ENCODE measurements around the gene ZNF25. TPM values are rescaled to one million over a fixed set of nuclear protein-coding genes. Genes with fewer than 3 reads are reported as not detected.
A peak's percentile ranks its signal among the peaks of the same experiment; 100 is the strongest.

Gene ZNF25
- total and polyA plus RNA-seq, 9 of the 15 experiments (the other 6 are each of a cell fraction or from before 2014, with no cell fraction given) = 0.62 to 2.3 (median 1.6) TPM

DNA sequence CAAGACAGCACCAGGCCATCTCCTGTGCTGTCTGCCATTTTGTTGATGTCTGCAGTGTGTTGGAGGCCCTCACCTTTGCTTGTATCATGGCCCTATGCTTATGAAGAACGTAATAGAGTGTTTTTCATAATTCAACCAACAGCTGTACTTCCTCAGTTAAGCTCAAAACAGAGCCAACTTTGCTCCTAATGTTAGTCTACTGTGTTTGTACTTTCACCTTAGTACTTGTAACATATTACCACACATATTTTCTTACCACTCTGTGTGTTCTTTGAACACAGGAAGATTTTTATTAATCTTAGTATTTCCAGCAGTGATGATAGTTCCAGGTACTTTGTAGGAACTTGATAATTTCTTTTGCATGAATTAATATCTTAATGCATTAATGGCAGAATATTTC is 39.9 kb upstream of the ZNF25 start:
- no peaks in the 10 kb centered on the region for H3K4me1 ChIP-seq (replicated peaks in 1 of 2; ENCODE audit: control insufficient read depth in 2 of 2, insufficient read depth in 2 of 2, low read length in 2 of 2)
- peaks cover 14% of the 10 kb centered on the region for H3K79me2 ChIP-seq (ENCODE audit: control insufficient read depth, insufficient read depth, low read length)
- intact Hi-C loops (cut with micrococcal nuclease) (no loop called here), in situ Hi-C loops (cut with MboI) (no loop called here)
- TF ChIP-seq SRSF3 (IDR thresholded peaks at IDR 0.05; ENCODE audit: insufficient read depth, low read length) = no peak
- TF ChIP-seq ARID1B (IDR thresholded peaks at IDR 0.05) = no peak
- no peak overlapping the region for H3K27ac ChIP-seq (ENCODE audit: extremely low read depth, low read depth, low read length)
- DNase-seq (ENCODE audit: extremely low read depth in 1 of 4, low spot score in 3 of 4) (no peak), FAIRE-seq (no peak), ATAC-seq (no peak)
- ChIA-PET CTCF (ENCODE audit: low intra/inter-chr PET ratio) (no interaction called here), POLR2A (no interaction called here)
- no peak overlapping the region for H2AFZ ChIP-seq (ENCODE audit: low read depth, low read length)
- no TSS peak for BruUV-seq (replicated peaks)
- H3K4me3 ChIP-seq = no peak overlapping the region
- no peaks in the 10 kb centered on the region for H3K9me1 ChIP-seq (ENCODE audit: control insufficient read depth, insufficient read depth, low read length)
- peaks cover 59% of the 10 kb centered on the region for H3K36me3 ChIP-seq (ENCODE audit: control insufficient read depth, insufficient read depth, low read length)
- no peaks in the 10 kb centered on the region for H3K9me3 ChIP-seq (replicated peaks; ENCODE audit: control insufficient read depth, insufficient read depth, low read depth, low read length)
- no peaks in the 10 kb centered on the region for H4K20me1 ChIP-seq (replicated peaks; ENCODE audit: control insufficient read depth, insufficient read depth, low read length)
- no peak overlapping the region for H3K9ac ChIP-seq (ENCODE audit: insufficient read depth in 1 of 2, low read depth in 2 of 2, low read length in 2 of 2)
- H3K4me2 ChIP-seq (ENCODE audit: insufficient read depth, low read length) = no peak overlapping the region
- 90% methylated on average over 1 of the region's 1 CpG for WGBS (ENCODE audit: insufficient coverage, low coverage, missing lambda C conversion rate)
- no peaks in the 10 kb centered on the region for H3K27me3 ChIP-seq (ENCODE audit: control insufficient read depth in 2 of 2, insufficient read depth in 2 of 2, low read length in 2 of 2)

GRCh38 chr10:38010119-38010903 is 33.9 kb upstream of the ZNF25 start, which contains the start of gene ZNF33A:
Gene ZNF33A (plus strand): TSS chr10:38010675. CDS start chr10:38012342, 1,667 bp downstream.
- intact Hi-C loops (cut with micrococcal nuclease) = loop anchor here (2.0 kb wide), 1 partner anchor 84 kb away; the partner anchor contains the start of gene ZNF37A
- Histone ChIP-seq H3K4me2 (ENCODE audit: insufficient read depth, low read length) (peak within 1 kb of the TSS; percentile 91), H3K9me3 (replicated peaks; ENCODE audit: control insufficient read depth, insufficient read depth, low read depth, low read length) (no peaks in the 10 kb centered on the region; the same call in 1 of the 2 replicates), H3K36me3 (ENCODE audit: control insufficient read depth, insufficient read depth, low read length) (peaks cover 11% of the 10 kb centered on the region; the same call in 1 of the 3 replicates), H3K79me2 (ENCODE audit: control insufficient read depth, insufficient read depth, low read length) (peaks cover 18% of the 10 kb centered on the region), H3K4me1 (replicated peaks in 1 of 2; ENCODE audit: control insufficient read depth in 2 of 2, insufficient read depth in 2 of 2, low read length in 2 of 2) (peaks cover 4 to 5% of the 10 kb centered on the region in 2 experiments; a peak in 2 of 5 replicates), H4K20me1 (replicated peaks; ENCODE audit: control insufficient read depth, insufficient read depth, low read length) (no peaks in the 10 kb centered on the region), H3K27me3 (ENCODE audit: control insufficient read depth in 2 of 2, insufficient read depth in 2 of 2, low read length in 2 of 2) (no peaks in the 10 kb centered on the region), H3K4me3 (peak within 1 kb of the TSS; percentile 67), H3K9me1 (ENCODE audit: control insufficient read depth, insufficient read depth, low read length) (no peaks in the 10 kb centered on the region), H3K27ac (ENCODE audit: extremely low read depth, low read depth, low read length) (peak within 1 kb of the TSS; percentile 96), H3K9ac (ENCODE audit: insufficient read depth in 1 of 2, low read depth in 2 of 2, low read length in 2 of 2) (peak within 1 kb of the TSS; percentile 90 to 93), H2AFZ (ENCODE audit: low read depth, low read length) (peak within 1 kb of the TSS; percentile 97)
- DNase-seq (ENCODE audit: extremely low read depth in 1 of 4, low spot score in 3 of 4) (peak; percentile 77 to 93 (median 81)), FAIRE-seq (no peak), ATAC-seq (peak; percentile 90)
- ChIA-PET POLR2A (interaction anchor here (0.7 to 1.4 kb wide), 4 partner anchors 16 to 154 kb away, joined by 3 to 6 read pairs (median 5); no protein-coding TSS in a partner anchor), CTCF (ENCODE audit: low intra/inter-chr PET ratio) (no interaction called here)
- TSS peak; percentile 87 for BruUV-seq (replicated peaks)
- in situ Hi-C loops (cut with MboI) = no loop called here
- under 1% methylated on average over 31 of the region's 46 CpGs for WGBS (ENCODE audit: insufficient coverage, low coverage, missing lambda C conversion rate)
- TF ChIP-seq, protein P1, sequence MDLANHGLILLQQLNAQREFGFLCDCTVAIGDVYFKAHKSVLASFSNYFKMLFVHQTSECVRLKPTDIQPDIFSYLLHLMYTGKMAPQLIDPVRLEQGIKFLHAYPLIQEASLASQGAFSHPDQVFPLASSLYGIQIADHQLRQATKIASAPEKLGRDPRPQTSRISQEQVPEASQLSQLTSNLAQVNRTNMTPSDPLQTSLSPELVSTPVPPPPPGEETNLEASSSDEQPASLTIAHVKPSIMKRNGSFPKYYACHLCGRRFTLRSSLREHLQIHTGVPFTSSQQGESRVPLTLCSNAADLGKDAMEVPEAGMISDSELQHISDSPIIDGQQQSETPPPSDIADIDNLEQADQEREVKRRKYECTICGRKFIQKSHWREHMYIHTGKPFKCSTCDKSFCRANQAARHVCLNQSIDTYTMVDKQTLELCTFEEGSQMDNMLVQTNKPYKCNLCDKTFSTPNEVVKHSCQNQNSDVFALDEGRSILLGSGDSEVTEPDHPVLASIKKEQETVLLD (IDR thresholded peaks at IDR 0.05) = peak; percentile 78; the same call in 1 of the 2 replicates
- TF ChIP-seq, protein P2, sequence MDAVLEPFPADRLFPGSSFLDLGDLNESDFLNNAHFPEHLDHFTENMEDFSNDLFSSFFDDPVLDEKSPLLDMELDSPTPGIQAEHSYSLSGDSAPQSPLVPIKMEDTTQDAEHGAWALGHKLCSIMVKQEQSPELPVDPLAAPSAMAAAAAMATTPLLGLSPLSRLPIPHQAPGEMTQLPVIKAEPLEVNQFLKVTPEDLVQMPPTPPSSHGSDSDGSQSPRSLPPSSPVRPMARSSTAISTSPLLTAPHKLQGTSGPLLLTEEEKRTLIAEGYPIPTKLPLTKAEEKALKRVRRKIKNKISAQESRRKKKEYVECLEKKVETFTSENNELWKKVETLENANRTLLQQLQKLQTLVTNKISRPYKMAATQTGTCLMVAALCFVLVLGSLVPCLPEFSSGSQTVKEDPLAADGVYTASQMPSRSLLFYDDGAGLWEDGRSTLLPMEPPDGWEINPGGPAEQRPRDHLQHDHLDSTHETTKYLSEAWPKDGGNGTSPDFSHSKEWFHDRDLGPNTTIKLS (IDR thresholded peaks at IDR 0.05; ENCODE audit: borderline replicate concordance, low read depth) = peak; percentile 63; the same call in 1 of the 2 replicates
- TF ChIP-seq EGR1 (conservative IDR thresholded peaks at IDR 0.05) (peak; percentile 75), ASH1L (IDR thresholded peaks at IDR 0.05; ENCODE audit: borderline replicate concordance, low read depth, partially characterized antibody) (peak; percentile 46), ZNF449 (CRISPR knock-in tag; IDR thresholded peaks at IDR 0.05) (no peak), GABPA (tag; conservative IDR thresholded peaks at IDR 0.05; ENCODE audit: low read depth) (peak; percentile 62; the same call in 1 of the 2 replicates), TBL1XR1 (IDR thresholded peaks at IDR 0.05; ENCODE audit: low read length in 2 of 2) (peak in 1 of 2 experiments; percentile 26; a peak in 1 of 4 replicates)

Measured in K562 (cell line).